ENCODE measurements around the gene ZWILCH. TPM values are rescaled to one million over a fixed set of nuclear protein-coding genes. Genes with fewer than 3 reads are reported as not detected.

The ZWILCH gene
- total and polyA plus RNA-seq, 2 of the 4 experiments (the other 2 are of a cell fraction): 10.5 to 22.2 TPM

DNA sequence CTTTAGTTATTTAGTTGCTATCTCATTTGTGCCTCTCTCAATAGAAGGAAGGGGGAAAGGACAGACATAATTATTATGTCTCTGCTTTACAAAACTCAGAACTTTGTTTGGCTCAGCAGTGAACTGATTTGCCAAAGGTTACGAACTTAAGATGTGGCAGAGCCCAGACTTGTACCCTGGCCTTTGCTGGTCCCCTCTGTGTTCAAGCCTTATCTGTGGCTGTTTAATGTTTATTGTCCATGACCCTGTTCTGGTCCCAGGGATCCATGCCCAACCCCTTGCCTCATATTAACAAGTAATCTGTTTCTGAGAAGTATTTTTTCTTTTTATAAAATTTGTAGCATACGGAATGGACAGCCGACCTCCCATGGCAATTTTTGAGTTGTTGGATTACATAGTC is 18.2 kb upstream of the ZWILCH start:
- intact Hi-C loops (cut with micrococcal nuclease): no loop called here
- H2AK9ac ChIP-seq (replicated peaks; ENCODE audit: low read depth, low read length, poor library complexity): no peak overlapping the region

More for the DNA sequence above, 18.2 kb upstream of the ZWILCH start:
- no peak overlapping the region for H4K8ac ChIP-seq (ENCODE audit: low read depth in 2 of 2, low read length in 2 of 2)
- H3K4ac ChIP-seq (ENCODE audit: low read depth, low read length): no peak overlapping the region
- CTCF ChIA-PET: no interaction called here
- H3K4me3 ChIP-seq (ENCODE audit: insufficient read depth, low read depth, low read length): no peak overlapping the region
- H3K4me2 ChIP-seq (ENCODE audit: low read depth, low read length): no peak overlapping the region
- H3K14ac ChIP-seq (replicated peaks; ENCODE audit: low read depth, low read length): no peak overlapping the region
- no peak overlapping the region for H3K27ac ChIP-seq (ENCODE audit: insufficient read depth, low read length)
- H2BK120ac ChIP-seq (ENCODE audit: low read depth, low read length): no peak overlapping the region
- no peaks in the 10 kb centered on the region for H3K27me3 ChIP-seq (ENCODE audit: control insufficient read depth, insufficient read depth, low read length)
- no peak overlapping the region for H2BK5ac ChIP-seq (ENCODE audit: low read depth, low read length, poor library complexity, severe bottlenecking)
- H2AFZ ChIP-seq (replicated peaks; ENCODE audit: low read length, poor library complexity): no peak overlapping the region
- no peak overlapping the region for H2BK20ac ChIP-seq (ENCODE audit: low read depth, low read length)
- peaks cover 12% of the 10 kb centered on the region for H3K9me1 ChIP-seq (ENCODE audit: insufficient read depth, low read length)
- DNase-seq (no peak), ATAC-seq (ENCODE audit: low read depth) (no peak)
- POLR2A ChIA-PET (ENCODE audit: unreplicated experiment): no interaction called here
- H4K5ac ChIP-seq (ENCODE audit: low read depth, low read length): no peak overlapping the region
- H3K9ac ChIP-seq (ENCODE audit: low read depth, low read length): no peak overlapping the region
- H3K36me3 ChIP-seq (ENCODE audit: control insufficient read depth, insufficient read depth, low read length): peaks cover 55% of the 10 kb centered on the region
- in situ Hi-C loops (cut with MboI; ENCODE audit: low sequenced_read_pairs): loop anchor here (25.0 kb wide), 1 partner anchor 575 kb away; no protein-coding TSS in a partner anchor
- TF ChIP-seq, protein P1, sequence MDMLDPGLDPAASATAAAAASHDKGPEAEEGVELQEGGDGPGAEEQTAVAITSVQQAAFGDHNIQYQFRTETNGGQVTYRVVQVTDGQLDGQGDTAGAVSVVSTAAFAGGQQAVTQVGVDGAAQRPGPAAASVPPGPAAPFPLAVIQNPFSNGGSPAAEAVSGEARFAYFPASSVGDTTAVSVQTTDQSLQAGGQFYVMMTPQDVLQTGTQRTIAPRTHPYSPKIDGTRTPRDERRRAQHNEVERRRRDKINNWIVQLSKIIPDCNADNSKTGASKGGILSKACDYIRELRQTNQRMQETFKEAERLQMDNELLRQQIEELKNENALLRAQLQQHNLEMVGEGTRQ (IDR thresholded peaks at IDR 0.05; ENCODE audit: low read depth, low read length): no peak
- TF ChIP-seq MAZ (IDR thresholded peaks at IDR 0.05; ENCODE audit: borderline replicate concordance, low read depth, low read length) (no peak), CEBPB (IDR thresholded peaks at IDR 0.05; ENCODE audit: low read depth, low read length) (no peak), RFX5 (IDR thresholded peaks at IDR 0.05; ENCODE audit: low read depth, low read length) (no peak), MXI1 (IDR thresholded peaks at IDR 0.05; ENCODE audit: borderline replicate concordance, low read depth, low read length) (no peak), BHLHE40 (IDR thresholded peaks at IDR 0.05; ENCODE audit: low read depth, low read length) (no peak), FOS (IDR thresholded peaks at IDR 0.05; ENCODE audit: low read depth, low read length) (no peak), NFE2L2 (IDR thresholded peaks at IDR 0.05; ENCODE audit: low read depth, low read length) (no peak), CHD1 (IDR thresholded peaks at IDR 0.05; ENCODE audit: low read depth, low read length) (no peak), SMC3 (IDR thresholded peaks at IDR 0.05; ENCODE audit: low read depth, low read length) (no peak), RCOR1 (IDR thresholded peaks at IDR 0.05; ENCODE audit: insufficient replicate concordance, low read length) (no peak), RAD21 (IDR thresholded peaks at IDR 0.05; ENCODE audit: low read length) (no peak), MAFK (IDR thresholded peaks at IDR 0.05; ENCODE audit: low read depth, low read length) (no peak), POLR2A (IDR thresholded peaks at IDR 0.05; ENCODE audit: low read depth, low read length) (no peak)
- TF ChIP-seq, protein P2, sequence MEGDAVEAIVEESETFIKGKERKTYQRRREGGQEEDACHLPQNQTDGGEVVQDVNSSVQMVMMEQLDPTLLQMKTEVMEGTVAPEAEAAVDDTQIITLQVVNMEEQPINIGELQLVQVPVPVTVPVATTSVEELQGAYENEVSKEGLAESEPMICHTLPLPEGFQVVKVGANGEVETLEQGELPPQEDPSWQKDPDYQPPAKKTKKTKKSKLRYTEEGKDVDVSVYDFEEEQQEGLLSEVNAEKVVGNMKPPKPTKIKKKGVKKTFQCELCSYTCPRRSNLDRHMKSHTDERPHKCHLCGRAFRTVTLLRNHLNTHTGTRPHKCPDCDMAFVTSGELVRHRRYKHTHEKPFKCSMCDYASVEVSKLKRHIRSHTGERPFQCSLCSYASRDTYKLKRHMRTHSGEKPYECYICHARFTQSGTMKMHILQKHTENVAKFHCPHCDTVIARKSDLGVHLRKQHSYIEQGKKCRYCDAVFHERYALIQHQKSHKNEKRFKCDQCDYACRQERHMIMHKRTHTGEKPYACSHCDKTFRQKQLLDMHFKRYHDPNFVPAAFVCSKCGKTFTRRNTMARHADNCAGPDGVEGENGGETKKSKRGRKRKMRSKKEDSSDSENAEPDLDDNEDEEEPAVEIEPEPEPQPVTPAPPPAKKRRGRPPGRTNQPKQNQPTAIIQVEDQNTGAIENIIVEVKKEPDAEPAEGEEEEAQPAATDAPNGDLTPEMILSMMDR (conservative IDR thresholded peaks at IDR 0.05; ENCODE audit: low read depth, low read length): no peak
- TF ChIP-seq, protein P3, sequence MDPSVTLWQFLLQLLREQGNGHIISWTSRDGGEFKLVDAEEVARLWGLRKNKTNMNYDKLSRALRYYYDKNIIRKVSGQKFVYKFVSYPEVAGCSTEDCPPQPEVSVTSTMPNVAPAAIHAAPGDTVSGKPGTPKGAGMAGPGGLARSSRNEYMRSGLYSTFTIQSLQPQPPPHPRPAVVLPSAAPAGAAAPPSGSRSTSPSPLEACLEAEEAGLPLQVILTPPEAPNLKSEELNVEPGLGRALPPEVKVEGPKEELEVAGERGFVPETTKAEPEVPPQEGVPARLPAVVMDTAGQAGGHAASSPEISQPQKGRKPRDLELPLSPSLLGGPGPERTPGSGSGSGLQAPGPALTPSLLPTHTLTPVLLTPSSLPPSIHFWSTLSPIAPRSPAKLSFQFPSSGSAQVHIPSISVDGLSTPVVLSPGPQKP (IDR thresholded peaks at IDR 0.05; ENCODE audit: borderline replicate concordance, low read depth, low read length): no peak
- BruUV-seq (replicated peaks): no TSS peak
- H3K9me3 ChIP-seq (ENCODE audit: control insufficient read depth, insufficient read depth, low read length): no peaks in the 10 kb centered on the region
- H3K4me1 ChIP-seq (ENCODE audit: control insufficient read depth, insufficient read depth, low read length): peaks cover 3% of the 10 kb centered on the region; the same call in 1 of the 2 replicates
- H2BK15ac ChIP-seq (ENCODE audit: low read depth, low read length): no peak overlapping the region
- H3K79me1 ChIP-seq (ENCODE audit: low read depth in 1 of 2, low read length in 2 of 2): peaks cover 27 to 29% of the 10 kb centered on the region in 2 experiments
- no peak overlapping the region for H3K18ac ChIP-seq (ENCODE audit: low read depth, low read length)
- H2AK5ac ChIP-seq (ENCODE audit: low read depth, low read length): no peak overlapping the region
- H3K56ac ChIP-seq (ENCODE audit: extremely low read depth, insufficient read depth, low read length): no peak overlapping the region
- dilution Hi-C loops (cut with HindIII; ENCODE audit: low sequenced_read_pairs, unreplicated experiment): no loop called here
- no peak overlapping the region for H4K91ac ChIP-seq (ENCODE audit: insufficient read depth, low read depth, low read length)
- H4K20me1 ChIP-seq (ENCODE audit: insufficient read depth, low read length): peaks cover 10% of the 10 kb centered on the region
- WGBS, 2 experiments (ENCODE audit: extremely low coverage in 2 of 2, insufficient read length in 1 of 2): 100% methylated on average over 1 of the region's 3 CpGs; no CpG with 5 or more reads in 1 of the 2 experiments
- no peak overlapping the region for H3K23ac ChIP-seq (ENCODE audit: low read depth, low read length)
